GM12865 (cell line): ENCODE measurements around the gene ARNT2.

Experiments used
- DNase-seq: peaks from one replicate; pipeline ENCODE4 v3.0.0; 2010; ENCODE audit warnings: low read depth
- H3K4me3 ChIP-seq: 2 replicates; pipeline ENCODE4 v1.5.1; 2011; ENCODE audit warnings: mild to moderate bottlenecking, low read depth, low read length, control low read depth
- CTCF ChIP-seq: IDR thresholded peaks from 2 replicates; pipeline ENCODE4 v1.5.1; 2011; ENCODE audit warnings: low read length, control low read depth, low read depth, inconsistent platforms; ENCODE audit not compliant: insufficient read depth; ENCODE audit errors: missing control alignments

Gene ARNT2

DNA sequence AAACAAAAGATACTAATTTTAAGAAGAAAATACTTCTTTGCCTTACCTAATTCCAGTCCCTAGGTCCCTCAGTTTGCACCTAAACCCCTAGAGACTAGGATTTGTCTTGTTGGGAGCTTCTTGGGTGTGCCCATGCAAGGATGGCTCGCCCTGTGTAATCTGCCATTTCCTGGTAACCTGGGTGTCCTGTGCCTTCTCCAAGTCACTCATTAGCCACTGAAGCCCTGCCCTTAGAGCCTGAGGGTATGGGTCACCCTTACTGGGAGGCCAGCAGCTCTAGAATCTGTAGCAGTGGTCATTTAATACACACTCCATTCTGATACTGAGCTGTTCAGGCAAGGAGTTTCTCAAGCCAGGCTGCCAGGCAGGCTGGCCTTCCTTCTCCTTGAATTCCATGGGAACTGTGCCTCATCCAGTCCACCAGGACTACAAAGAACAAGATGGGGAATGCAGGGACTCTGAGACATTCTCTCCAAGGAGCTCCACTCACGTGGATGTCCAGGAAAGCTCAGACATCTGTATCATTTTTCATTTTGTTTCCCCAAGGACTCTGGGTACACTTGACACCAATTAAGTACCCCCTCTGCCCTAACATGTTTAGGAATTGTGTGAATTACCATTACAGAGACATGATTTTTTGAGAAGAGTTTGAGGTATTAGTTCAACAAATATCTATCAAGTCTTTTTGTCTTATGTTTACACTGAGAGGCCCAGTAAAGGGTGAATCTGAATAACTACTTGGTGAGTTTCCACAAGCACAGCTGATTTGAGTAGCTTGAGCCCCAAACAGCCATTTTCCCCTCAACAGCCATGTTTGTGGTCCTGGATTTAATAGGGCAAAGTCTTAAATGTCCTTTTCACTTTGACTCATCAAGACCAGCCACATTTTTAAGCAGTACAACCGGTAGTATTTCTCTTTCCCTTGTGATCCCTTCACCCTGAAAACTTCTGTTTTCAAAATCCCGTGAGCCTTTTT lies 52.6 kb downstream of the ARNT2 start:
- no peak for TF ChIP-seq CTCF
- peak; percentile 37 for DNase-seq
- H3K4me3 ChIP-seq, result no peak overlapping the region

- no peak for DNase-seq
These were observed 53.7 kb downstream of the ARNT2 start for GRCh38 chr15:80457896-80458295.

DNA sequence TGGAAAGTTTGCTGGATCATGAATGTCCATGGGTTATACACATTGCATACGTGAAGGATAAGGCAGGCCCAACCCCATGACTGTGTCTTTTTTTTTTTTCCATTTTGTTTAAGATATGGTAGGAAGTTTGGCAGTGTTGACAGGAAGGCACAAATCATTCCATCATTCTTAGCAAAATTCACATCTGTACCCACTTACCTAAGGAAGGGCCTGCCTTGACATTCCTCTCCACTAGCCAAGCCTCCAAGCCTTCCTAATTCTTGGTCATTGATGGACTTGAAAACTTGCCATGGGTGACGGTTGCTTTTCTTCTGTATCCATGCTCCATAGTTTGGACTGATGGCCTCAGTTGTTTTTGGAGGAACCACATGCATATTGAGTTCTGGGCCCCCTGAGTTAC lies 54.4 kb downstream of the ARNT2 start:
- no peak for DNase-seq
- TF ChIP-seq CTCF, result no peak
- H3K4me3 ChIP-seq, result no peak overlapping the region

More at GRCh38 chr15:80457896-80458295, 53.7 kb downstream of the ARNT2 start:
- no peak for TF ChIP-seq CTCF
- no peak overlapping the region for H3K4me3 ChIP-seq

DNA sequence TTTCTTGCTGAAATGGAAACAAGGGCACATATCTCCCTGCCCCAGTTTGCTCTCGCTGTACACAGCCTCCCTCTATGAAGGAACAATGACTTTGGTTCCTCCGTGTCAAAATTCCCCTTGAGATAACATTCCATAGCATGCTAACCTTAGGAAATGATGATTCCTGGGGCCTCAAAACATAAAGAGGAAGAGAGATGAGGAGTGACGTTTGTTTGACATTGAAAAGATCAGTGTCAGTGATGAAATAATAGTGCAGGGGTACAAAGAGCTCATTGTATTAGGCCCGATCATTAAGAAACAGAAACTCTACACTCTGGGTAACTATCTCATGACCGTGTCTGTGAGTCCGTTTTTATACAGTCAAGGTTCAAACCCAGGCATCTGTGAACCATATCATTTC lies 55.2 kb downstream of the ARNT2 start:
- no peak for DNase-seq
- TF ChIP-seq CTCF, result no peak

GRCh38 chr15:80459818-80460217 lies 55.6 kb downstream of the ARNT2 start:
- no peak for TF ChIP-seq CTCF
- no peak overlapping the region for H3K4me3 ChIP-seq
- DNase-seq, result no peak

More for the DNA sequence above, 55.2 kb downstream of the ARNT2 start:
- no peak overlapping the region for H3K4me3 ChIP-seq

DNA sequence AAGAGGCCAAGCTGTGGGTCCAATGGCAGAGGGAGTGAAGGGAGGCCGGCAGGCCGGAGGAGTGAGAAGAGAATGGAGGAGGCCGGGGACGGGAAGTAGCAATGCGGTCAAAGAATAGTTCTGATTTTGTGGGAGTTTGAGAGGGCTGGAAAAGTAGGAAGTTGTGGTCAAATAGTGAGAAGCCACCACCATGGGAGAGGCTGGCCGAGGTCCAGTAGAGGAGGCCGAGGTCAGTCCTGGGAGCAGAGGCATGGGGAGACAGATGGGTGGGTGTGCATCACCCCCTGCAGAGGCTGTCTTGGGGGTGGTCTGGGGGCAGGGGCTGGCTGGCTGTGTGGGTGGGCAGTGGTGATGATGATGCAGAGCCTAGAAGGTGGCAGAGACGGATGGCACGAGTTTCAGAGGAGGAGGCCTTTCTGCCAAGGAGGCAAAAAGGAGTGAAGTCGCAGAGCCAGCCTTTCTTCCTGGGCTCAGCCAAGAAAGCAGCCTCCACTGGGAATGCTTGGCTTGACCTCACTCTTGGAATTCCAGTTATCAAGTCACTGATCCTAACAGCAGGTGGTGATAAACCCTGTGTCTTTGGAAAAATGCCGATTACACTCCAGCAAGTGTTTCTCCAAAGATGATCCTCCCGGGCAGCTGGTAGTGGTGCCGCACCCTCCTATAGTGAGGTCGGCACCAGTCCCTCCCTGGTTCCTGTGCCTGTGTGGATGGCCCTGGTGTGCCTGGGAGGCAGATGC lies 57.3 kb downstream of the ARNT2 start:
- DNase-seq, result no peak
- no peak for TF ChIP-seq CTCF
- H3K4me3 ChIP-seq, result no peak overlapping the region
